HG03175 (cell line): ENCODE measurements around the gene MROH9.

Experiments used
- ATAC-seq: cut with Tn5 transposase; IDR thresholded peaks from one replicate; pipeline ENCODE4 v1.9.1; 2021; ENCODE audit warnings: mild to moderate bottlenecking, moderate library complexity; ENCODE audit not compliant: unreplicated experiment

MROH9 gene

GRCh38 chr1:171081314-171081753, 146.0 kb downstream of the MROH9 start:
- no peak for ATAC-seq

GRCh38 chr1:171081763-171082201, 146.4 kb downstream of the MROH9 start:
- no peak for ATAC-seq

GRCh38 chr1:171082606-171083005, 147.3 kb downstream of the MROH9 start:
- no peak for ATAC-seq

GRCh38 chr1:171083222-171083621, 147.9 kb downstream of the MROH9 start:
- ATAC-seq: no peak

- ATAC-seq: no peak
Observed at GRCh38 chr1:171084091-171084490, 148.8 kb downstream of the MROH9 start.

GRCh38 chr1:171084870-171085269, 149.5 kb downstream of the MROH9 start:
- ATAC-seq: no peak

GRCh38 chr1:171087896-171088295, 152.6 kb downstream of the MROH9 start:
- no peak for ATAC-seq

- no peak for ATAC-seq
Observed at GRCh38 chr1:171090604-171091003, 155.3 kb downstream of the MROH9 start, which contains the start of gene FMO3. TSS of gene FMO3 (plus strand) at chr1:171090905. CDS start at chr1:171092659, 1,754 bp downstream.

GRCh38 chr1:171103862-171104261, 168.5 kb downstream of the MROH9 start:
- no peak for ATAC-seq

- no peak for ATAC-seq
Observed at GRCh38 chr1:171107262-171107940, 172.1 kb downstream of the MROH9 start.

GRCh38 chr1:171107969-171108368, 172.6 kb downstream of the MROH9 start:
- ATAC-seq: no peak

- no peak for ATAC-seq
Observed at GRCh38 chr1:171109966-171110365, 174.6 kb downstream of the MROH9 start.

- no peak for ATAC-seq
Observed at GRCh38 chr1:171110621-171111326, 175.4 kb downstream of the MROH9 start.

GRCh38 chr1:171112119-171112518, 176.8 kb downstream of the MROH9 start:
- ATAC-seq: no peak

GRCh38 chr1:171113382-171113781, 178.0 kb downstream of the MROH9 start:
- ATAC-seq: no peak
